ENCODE measurements around the gene SPSB4. TPM values are rescaled to one million over a fixed set of nuclear protein-coding genes. Genes with fewer than 3 reads are reported as not detected.
A peak's percentile ranks its signal among the peaks of the same experiment; 100 is the strongest.

The SPSB4 gene
- total RNA-seq, 1 donor, result not detected

DNA sequence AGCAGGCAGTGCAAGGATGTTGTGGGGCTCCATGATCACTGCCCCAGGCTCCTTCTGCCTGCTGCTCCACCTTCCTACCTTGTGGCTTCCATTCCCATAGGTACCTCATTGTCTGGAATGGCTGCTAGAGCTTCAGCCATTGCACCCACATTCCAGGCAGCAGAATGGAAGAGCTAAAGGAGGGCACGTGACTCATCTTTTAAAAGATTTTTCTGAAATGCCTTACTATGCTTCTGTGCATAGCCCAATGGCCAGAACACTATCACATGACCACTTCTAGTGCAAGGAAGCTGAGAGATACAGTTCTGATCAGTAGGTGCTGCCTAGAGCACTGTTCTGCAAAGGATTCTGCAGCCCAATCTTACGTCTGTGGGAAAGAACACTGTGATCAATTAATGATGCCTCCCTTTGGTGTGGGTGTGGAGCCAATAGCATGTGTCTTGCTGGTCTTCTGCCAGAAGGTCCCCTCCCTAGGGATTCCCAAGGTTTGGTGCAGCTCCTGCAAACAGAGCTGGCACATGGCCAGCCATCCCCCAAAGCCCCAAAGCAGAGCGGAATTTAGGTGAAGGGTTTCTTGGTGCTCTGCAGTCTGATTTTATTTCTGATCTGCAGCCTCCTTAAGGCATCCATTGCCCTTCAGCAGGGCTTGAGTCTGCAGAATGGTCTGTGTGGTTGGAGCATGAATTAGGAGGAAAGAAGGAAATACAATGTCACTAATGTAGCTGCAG lies 34.4 kb downstream of the SPSB4 start:
- no peaks in the 10 kb centered on the region for H3K27me3 ChIP-seq (ENCODE audit: insufficient read depth, low read length)
- H4K20me1 ChIP-seq (ENCODE audit: insufficient read depth, low read length), result no peaks in the 10 kb centered on the region
- H2AFZ ChIP-seq (ENCODE audit: low read length), result no peak overlapping the region
- no peaks in the 10 kb centered on the region for H3K4me1 ChIP-seq (ENCODE audit: insufficient read depth, low read length)
- no peaks in the 10 kb centered on the region for H3K36me3 ChIP-seq (ENCODE audit: insufficient read depth, low read length)
- no peaks in the 10 kb centered on the region for H3K79me2 ChIP-seq (ENCODE audit: insufficient read depth, low read length)
- no peak for TF ChIP-seq CTCF (IDR thresholded peaks at IDR 0.05; ENCODE audit: extremely low read depth, low read depth, low read length)
- DNase-seq (ENCODE audit: insufficient read length, low spot score, missing footprints), result peak; percentile 41
- H3K4me2 ChIP-seq (ENCODE audit: insufficient read depth, low read length), result no peak overlapping the region
- no peak overlapping the region for H3K27ac ChIP-seq (ENCODE audit: low read depth, low read length)
- no peak overlapping the region for H3K4me3 ChIP-seq (ENCODE audit: insufficient read depth, low read length)
- peaks cover 4% of the 10 kb centered on the region for H3K9me3 ChIP-seq (ENCODE audit: low read depth, low read length)

DNA sequence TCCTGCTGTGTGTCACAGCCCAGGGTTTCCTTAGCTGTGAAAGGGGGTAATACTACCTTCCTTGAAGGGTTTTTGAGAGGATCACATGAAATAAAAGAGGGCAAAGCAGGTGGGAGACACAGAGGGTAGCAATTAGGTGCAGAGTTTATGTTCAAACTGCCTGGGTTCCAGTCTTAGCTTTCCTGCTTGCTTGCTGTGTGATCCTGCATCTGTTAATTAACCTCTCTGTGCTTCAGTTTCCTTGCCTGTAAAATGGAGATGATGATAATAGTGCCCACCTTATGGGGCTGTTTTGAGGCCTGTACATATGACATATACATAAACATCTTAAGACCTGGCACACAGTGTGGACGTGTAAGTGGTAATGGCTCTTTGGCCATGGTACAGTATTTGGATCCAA lies 35.0 kb downstream of the SPSB4 start:
- Histone ChIP-seq H4K20me1 (ENCODE audit: insufficient read depth, low read length) (no peaks in the 10 kb centered on the region), H3K9me3 (ENCODE audit: low read depth, low read length) (peaks cover 4% of the 10 kb centered on the region), H3K27me3 (ENCODE audit: insufficient read depth, low read length) (peaks cover 1% of the 10 kb centered on the region), H3K27ac (ENCODE audit: low read depth, low read length) (no peak overlapping the region), H2AFZ (ENCODE audit: low read length) (no peak overlapping the region), H3K36me3 (ENCODE audit: insufficient read depth, low read length) (no peaks in the 10 kb centered on the region), H3K4me2 (ENCODE audit: insufficient read depth, low read length) (no peak overlapping the region), H3K4me3 (ENCODE audit: insufficient read depth, low read length) (no peak overlapping the region), H3K79me2 (ENCODE audit: insufficient read depth, low read length) (no peaks in the 10 kb centered on the region), H3K4me1 (ENCODE audit: insufficient read depth, low read length) (no peaks in the 10 kb centered on the region)
- TF ChIP-seq CTCF (IDR thresholded peaks at IDR 0.05; ENCODE audit: extremely low read depth, low read depth, low read length), result no peak
- no peak for DNase-seq (ENCODE audit: insufficient read length, low spot score, missing footprints)

GRCh38 chr3:141087076-141087777 lies 36.1 kb downstream of the SPSB4 start:
- H3K27ac ChIP-seq (ENCODE audit: low read depth, low read length), result no peak overlapping the region
- no peak for DNase-seq (ENCODE audit: insufficient read length, low spot score, missing footprints)

More at GRCh38 chr3:141087076-141087777, 36.1 kb downstream of the SPSB4 start:
- Histone ChIP-seq H3K4me2 (ENCODE audit: insufficient read depth, low read length) (no peak overlapping the region), H3K79me2 (ENCODE audit: insufficient read depth, low read length) (no peaks in the 10 kb centered on the region), H3K9me3 (ENCODE audit: low read depth, low read length) (peaks cover 4% of the 10 kb centered on the region), H3K4me3 (ENCODE audit: insufficient read depth, low read length) (no peak overlapping the region), H4K20me1 (ENCODE audit: insufficient read depth, low read length) (no peaks in the 10 kb centered on the region), H3K27me3 (ENCODE audit: insufficient read depth, low read length) (peaks cover 3% of the 10 kb centered on the region), H2AFZ (ENCODE audit: low read length) (no peak overlapping the region), H3K36me3 (ENCODE audit: insufficient read depth, low read length) (no peaks in the 10 kb centered on the region), H3K4me1 (ENCODE audit: insufficient read depth, low read length) (no peaks in the 10 kb centered on the region)
- TF ChIP-seq CTCF (IDR thresholded peaks at IDR 0.05; ENCODE audit: extremely low read depth, low read depth, low read length), result no peak

Measured in osteoblast (primary cell).